Thyroid gland (tissue), 4 donors: Measurements from ENCODE around the gene CFAP97D1. TPM values are rescaled to one million over a fixed set of nuclear protein-coding genes. Genes with fewer than 3 reads are reported as not detected.
"Not testable (repeated sequence)": the region's sequence is repeated elsewhere in the genome, so short reads cannot be mapped to it uniquely, and the experiment has no call there.

ENCODE experiments used
- DNase-seq, 2 donors: peaks; one replicate each; pipeline ENCODE4 v3.0.0-alpha.2; 2019
- H3K27ac ChIP-seq, 3 donors: fragments of 200-600 bp; sonication (generic); 1 replicate in 2 of 3; 2 replicates in 1 of 3; pipeline ENCODE4 v1.5.1; 2016 to 2019; ENCODE audit warnings: mild to moderate bottlenecking in 1 of 3, moderate library complexity in 1 of 3
- H3K27me3 ChIP-seq: fragments of 200-600 bp; sonication (generic); one replicate; pipeline ENCODE4 v1.5.1; 2019
- H3K36me3 ChIP-seq, 2 donors: fragments of 200-600 bp; sonication (generic); one replicate each; pipeline ENCODE4 v1.5.1; 2016 to 2019
- H3K4me1 ChIP-seq, 2 donors: fragments of 200-600 bp; sonication (generic); one replicate each; pipeline ENCODE4 v1.5.1; 2017 to 2019
- H3K4me3 ChIP-seq, 3 donors: fragments of 200-600 bp; sonication (generic); replicated peaks in 1 of 3; 1 replicate in 2 of 3; 2 replicates in 1 of 3; pipeline ENCODE4 v1.5.1; 2016; ENCODE audit warnings: mild to moderate bottlenecking in 1 of 3
- H3K9me3 ChIP-seq: fragments of 200-600 bp; sonication (generic); one replicate; pipeline ENCODE4 v1.5.1; 2017
- CTCF ChIP-seq, 6 experiments: fragments of 200-600 bp in 3 of 6; fragments of 450-650 bp in 3 of 6; sonication (generic) in 3 of 6; IDR thresholded peaks; one replicate each; pipeline ENCODE4 v1.5.1; 2016 to 2019; ENCODE audit warnings: antibody characterized with exemption in 6 of 6, mild to moderate bottlenecking in 2 of 6, inconsistent platforms in 1 of 6, moderate library complexity in 1 of 6
- POLR2A ChIP-seq, 2 donors: fragments of 450-650 bp; IDR thresholded peaks; one replicate each; pipeline ENCODE4 v1.6.1; 2017; ENCODE audit warnings: antibody characterized with exemption in 2 of 2, mild to moderate bottlenecking in 2 of 2, moderate library complexity in 1 of 2
- WGBS, 2 donors: methylation state at CpG; one replicate each; pipeline ENCODE4 v1.1.5; 2017; 5-methylcytosine and 5-hydroxymethylcytosine counted together
- intact Hi-C: fragments of 100-400 bp; cut with DNase I; formaldehyde crosslinking; loops from one replicate; pipeline ENCODE4 v1.15.1; 2023
- total RNA-seq, 4 donors: library from RNA; depleted of rRNA; stranded (reverse); fragments of >200 nt; gene quantifications; one replicate each; pipeline ENCODE4 v1.2.3, GENCODE V29; 2016

CFAP97D1 gene
- total RNA-seq, 4 donors from 2014 or later, result 0.13 TPM; not detected in 3

DNA sequence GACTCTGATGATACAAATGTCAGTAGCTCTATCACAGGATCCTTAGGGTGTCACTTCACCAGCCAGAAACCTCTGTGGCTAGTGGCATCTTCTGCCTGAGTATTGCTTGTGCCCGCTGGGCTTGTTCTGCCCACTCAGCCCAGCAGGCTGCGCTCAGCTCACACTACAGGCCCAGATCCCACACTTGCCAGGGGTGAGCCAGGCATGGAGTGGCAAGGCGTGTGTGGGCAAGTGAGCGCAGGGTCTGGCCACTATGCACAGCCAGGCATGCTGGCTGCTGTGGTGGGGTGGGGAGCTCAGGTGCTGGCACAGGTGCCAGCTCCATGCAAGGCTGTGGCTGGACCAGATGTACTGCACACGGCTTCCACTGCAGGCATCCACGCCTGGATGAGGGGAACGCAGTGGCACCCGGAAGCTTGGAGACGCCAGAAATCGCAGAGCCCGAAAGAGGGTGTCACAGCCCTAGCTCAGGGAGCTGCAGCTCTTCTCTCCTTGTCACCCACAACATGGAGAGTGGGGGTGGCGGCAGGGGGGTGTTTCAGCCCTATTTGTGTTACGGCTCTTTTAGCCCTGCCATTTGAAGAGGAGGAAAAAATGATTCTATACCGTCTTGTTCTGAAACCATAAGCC lies 10.2 kb downstream of the CFAP97D1 start:
- H3K27ac ChIP-seq, result no peak overlapping the region
- H3K9me3 ChIP-seq, result no peaks in the 10 kb centered on the region
- DNase-seq, result no peak
- WGBS, 2 donors, result 89 to 95% methylated on average over 8 to 12 of the region's 14 CpGs
- H3K36me3 ChIP-seq, result no peaks in the 10 kb centered on the region
- peaks cover 0 to 6% of the 10 kb centered on the region in 2 donors for H3K4me1 ChIP-seq
- TF ChIP-seq POLR2A (IDR thresholded peaks at IDR 0.05), result no peak
- no peak for TF ChIP-seq CTCF (IDR thresholded peaks at IDR 0.05)
- intact Hi-C loops, result no loop called here
- no peaks in the 10 kb centered on the region for H3K27me3 ChIP-seq
- no peak overlapping the region for H3K4me3 ChIP-seq

GRCh38 chr17:43791589-43791988 lies 11.4 kb downstream of the CFAP97D1 start:
- H3K9me3 ChIP-seq, result no peaks in the 10 kb centered on the region
- no peak for DNase-seq
- no peak overlapping the region for H3K27ac ChIP-seq
- no peak overlapping the region for H3K4me3 ChIP-seq
- 22 to 29% methylated on average over 3 of the region's 3 CpGs for WGBS, 2 donors
- no peak for TF ChIP-seq POLR2A (IDR thresholded peaks at IDR 0.05)
- no peak for TF ChIP-seq CTCF (IDR thresholded peaks at IDR 0.05)
- H3K27me3 ChIP-seq, result no peaks in the 10 kb centered on the region
- intact Hi-C loops, result no loop called here
- peaks cover 0 to 6% of the 10 kb centered on the region in 2 donors for H3K4me1 ChIP-seq
- H3K36me3 ChIP-seq, result no peaks in the 10 kb centered on the region

DNA sequence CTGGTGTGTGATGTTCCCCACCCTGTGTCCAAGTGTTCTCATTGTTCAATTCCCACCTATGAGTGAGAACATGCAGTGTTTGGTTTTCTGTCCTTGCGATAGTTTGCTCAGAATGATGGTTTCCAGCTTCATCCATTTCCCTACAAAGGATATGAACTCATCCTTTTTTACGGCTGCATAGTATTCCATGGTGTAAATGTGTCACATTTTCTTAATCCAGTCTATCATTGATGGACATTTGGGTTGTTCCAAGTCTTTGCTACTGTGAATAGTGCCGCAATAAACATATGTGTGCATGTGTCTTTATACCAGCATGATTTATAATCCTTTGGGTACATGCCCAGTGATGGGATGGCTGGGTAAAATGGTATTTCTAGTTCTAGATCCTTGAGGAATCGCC lies 12.4 kb downstream of the CFAP97D1 start:
- H3K4me3 ChIP-seq, H3K36me3 ChIP-seq, H3K27me3 ChIP-seq, H3K27ac ChIP-seq, DNase-seq, H3K9me3 ChIP-seq, H3K4me1 ChIP-seq, intact Hi-C loops: not testable (repeated sequence)
- WGBS, 2 donors, result 91 to 95% methylated on average over 4 of the region's 4 CpGs

DNA sequence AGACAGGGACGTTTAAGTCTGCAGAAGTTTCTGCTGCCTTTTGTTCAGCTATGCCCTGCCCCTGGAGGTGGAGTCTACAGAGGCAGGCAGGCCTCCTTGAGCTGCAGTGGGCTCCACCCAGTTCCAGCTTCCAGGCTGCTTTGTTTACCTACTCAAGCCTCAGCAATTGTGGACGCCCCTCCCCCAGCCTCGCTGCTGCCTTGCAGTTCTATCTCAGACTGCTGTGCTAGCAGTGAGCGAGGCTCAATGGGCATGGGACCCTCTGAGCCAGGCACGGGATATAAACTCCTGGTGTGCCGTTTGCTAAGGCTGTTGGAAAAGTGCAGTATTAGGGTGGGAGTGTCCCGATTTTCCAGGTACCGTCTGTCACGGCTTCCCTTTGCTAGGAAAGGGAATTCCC lies 17.8 kb downstream of the CFAP97D1 start:
- H3K36me3 ChIP-seq, intact Hi-C loops, H3K4me3 ChIP-seq, H3K4me1 ChIP-seq, H3K27ac ChIP-seq, H3K9me3 ChIP-seq, H3K27me3 ChIP-seq, DNase-seq: not testable (repeated sequence)
- WGBS, 2 donors, result 58 to 81% methylated on average over 4 to 7 of the region's 9 CpGs

- WGBS, 2 donors, result 74 to 85% methylated on average over 2 of the region's 2 CpGs
- intact Hi-C loops, result no loop called here
- no peak for DNase-seq
- Histone ChIP-seq H3K4me3 (no peak overlapping the region), H3K4me1 (no peaks in the 10 kb centered on the region), H3K27me3 (no peaks in the 10 kb centered on the region), H3K9me3 (no peaks in the 10 kb centered on the region), H3K36me3 (no peaks in the 10 kb centered on the region), H3K27ac (no peak overlapping the region)
- TF ChIP-seq CTCF (IDR thresholded peaks at IDR 0.05), result no peak
- no peak for TF ChIP-seq POLR2A (IDR thresholded peaks at IDR 0.05)
Observed at GRCh38 chr17:43799047-43799446, 18.8 kb downstream of the CFAP97D1 start.

GRCh38 chr17:43800736-43801135 lies 20.5 kb downstream of the CFAP97D1 start:
- intact Hi-C loops, result no loop called here
- 93 to 95% methylated on average over 3 of the region's 3 CpGs for WGBS, 2 donors

More at GRCh38 chr17:43800736-43801135, 20.5 kb downstream of the CFAP97D1 start:
- Histone ChIP-seq H3K36me3 (no peaks in the 10 kb centered on the region), H3K27ac (no peak overlapping the region), H3K4me3 (no peak overlapping the region), H3K9me3 (no peaks in the 10 kb centered on the region), H3K27me3 (no peaks in the 10 kb centered on the region), H3K4me1 (no peaks in the 10 kb centered on the region)
- no peak for TF ChIP-seq CTCF (IDR thresholded peaks at IDR 0.05)
- DNase-seq, result no peak
